ENCODE data around the gene LTA4H. TPM values are rescaled to one million over a fixed set of nuclear protein-coding genes. Genes with fewer than 3 reads are reported as not detected.
A peak's percentile ranks its signal among the peaks of the same experiment; 100 is the strongest.

The LTA4H gene
- total and polyA plus RNA-seq, 2 experiments from 2014 or later: 46.2 to 62.9 TPM

DNA sequence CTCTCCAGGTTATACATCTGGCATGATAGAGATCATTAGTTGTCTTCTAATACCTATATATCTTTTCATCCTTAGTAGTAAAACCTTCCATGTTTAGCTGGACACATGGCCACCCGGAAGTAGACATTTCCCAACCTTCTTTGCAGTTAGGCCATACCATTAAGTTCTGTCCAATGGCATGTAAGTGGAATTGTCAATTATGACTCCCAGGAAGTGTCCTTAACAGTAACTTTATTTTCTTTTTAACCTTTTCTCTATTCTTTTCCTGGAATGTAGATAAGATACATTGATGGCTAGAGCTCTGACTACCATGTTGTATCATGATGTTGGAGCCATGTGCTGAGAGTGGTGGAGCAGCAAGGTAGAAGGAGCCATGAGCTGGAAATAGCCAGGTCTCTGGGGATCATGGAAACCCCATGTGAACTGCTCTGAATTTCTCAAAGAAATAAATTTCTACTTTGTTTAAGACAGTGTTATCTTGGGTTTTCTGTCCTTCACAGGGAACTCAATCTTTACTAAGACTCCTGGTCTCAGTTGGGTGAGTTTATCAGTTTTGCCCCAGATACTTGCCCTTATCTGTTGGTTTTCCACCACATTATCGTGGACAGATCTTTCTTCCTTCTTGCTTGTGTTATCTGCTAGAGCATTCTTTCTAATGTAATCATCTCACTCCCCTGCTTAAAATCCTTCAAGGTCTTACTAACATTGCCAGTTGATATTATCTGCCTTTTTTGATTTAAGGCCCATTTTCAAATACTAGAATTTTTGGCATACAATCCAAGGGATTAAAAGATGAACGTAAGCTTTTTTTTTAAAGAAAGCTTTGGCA, 5.1 kb upstream of the LTA4H start:
- WGBS, 2 experiments (ENCODE audit: low coverage in 1 of 2, low lambda C conversion rate in 2 of 2, missing lambda C conversion rate in 2 of 2): 25 to 38% methylated on average over 3 of the region's 3 CpGs

DNA sequence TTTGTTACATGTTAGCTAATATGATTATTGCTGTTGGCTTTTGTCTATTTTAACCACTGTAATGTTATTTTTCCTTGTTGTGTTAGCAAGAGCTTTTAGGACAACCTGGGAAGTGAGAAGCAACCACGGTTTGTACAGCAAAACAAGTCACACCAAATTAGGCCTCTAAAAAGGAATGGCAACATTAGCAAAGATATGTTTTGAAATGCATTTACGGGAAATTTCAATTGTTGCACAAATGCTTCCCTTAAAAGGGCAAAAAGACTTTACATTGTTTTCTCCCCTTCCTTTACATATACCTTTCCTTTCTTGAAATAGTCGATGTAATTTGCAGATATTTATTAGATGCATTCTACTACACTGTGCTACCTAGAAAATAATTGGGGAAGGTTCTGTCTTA, 4.1 kb upstream of the LTA4H start:
- TF ChIP-seq EZH2phosphoT487 (IDR thresholded peaks at IDR 0.05; ENCODE audit: insufficient read depth, low read depth): no peak
- TF ChIP-seq EZH2 (IDR thresholded peaks at IDR 0.05; ENCODE audit: insufficient read depth, poor library complexity, severe bottlenecking): no peak
- no peaks in the 10 kb centered on the region for H3K36me3 ChIP-seq (ENCODE audit: low read depth)
- H3K27me3 ChIP-seq (replicated peaks; ENCODE audit: insufficient read depth): no peaks in the 10 kb centered on the region
- no peak overlapping the region for H3K4me3 ChIP-seq
- H3K9me2 ChIP-seq (ENCODE audit: insufficient read depth): no peaks in the 10 kb centered on the region
- no peak for DNase-seq
- no peaks in the 10 kb centered on the region for H3K79me2 ChIP-seq (ENCODE audit: insufficient read depth)
- no peak overlapping the region for H3K9ac ChIP-seq
- WGBS, 2 experiments (ENCODE audit: low coverage in 1 of 2, low lambda C conversion rate in 2 of 2, missing lambda C conversion rate in 2 of 2): 77 to 81% methylated on average over 3 of the region's 3 CpGs
- in situ Hi-C loops (cut with MboI): no loop called here
- peaks cover 7% of the 10 kb centered on the region for H3F3A ChIP-seq (ENCODE audit: insufficient read depth)
- no peak overlapping the region for H3K4me2 ChIP-seq (ENCODE audit: unreplicated experiment)
- no peaks in the 10 kb centered on the region for H4K20me1 ChIP-seq (ENCODE audit: insufficient read depth)
- peaks cover 7% of the 10 kb centered on the region for H3K4me1 ChIP-seq (ENCODE audit: insufficient read depth)
- H3K9me3 ChIP-seq (ENCODE audit: low read depth): no peaks in the 10 kb centered on the region
- H3K27ac ChIP-seq: no peak overlapping the region
- H2AFZ ChIP-seq: no peak overlapping the region

More for the DNA sequence above, 5.1 kb upstream of the LTA4H start:
- no peak for DNase-seq
- Histone ChIP-seq H4K20me1 (ENCODE audit: insufficient read depth) (no peaks in the 10 kb centered on the region), H3K27ac (no peak overlapping the region), H2AFZ (no peak overlapping the region), H3K79me2 (ENCODE audit: insufficient read depth) (no peaks in the 10 kb centered on the region), H3K9ac (no peak overlapping the region), H3F3A (ENCODE audit: insufficient read depth) (peaks cover 4% of the 10 kb centered on the region), H3K4me1 (ENCODE audit: insufficient read depth) (peaks cover 8% of the 10 kb centered on the region), H3K9me2 (ENCODE audit: insufficient read depth) (no peaks in the 10 kb centered on the region), H3K4me2 (ENCODE audit: unreplicated experiment) (no peak overlapping the region), H3K36me3 (ENCODE audit: low read depth) (no peaks in the 10 kb centered on the region), H3K9me3 (ENCODE audit: low read depth) (no peaks in the 10 kb centered on the region), H3K27me3 (replicated peaks; ENCODE audit: insufficient read depth) (no peaks in the 10 kb centered on the region), H3K4me3 (no peak overlapping the region)
- in situ Hi-C loops (cut with MboI): no loop called here
- TF ChIP-seq EZH2 (IDR thresholded peaks at IDR 0.05; ENCODE audit: insufficient read depth, poor library complexity, severe bottlenecking) (no peak), EZH2phosphoT487 (IDR thresholded peaks at IDR 0.05; ENCODE audit: insufficient read depth, low read depth) (no peak)

DNA sequence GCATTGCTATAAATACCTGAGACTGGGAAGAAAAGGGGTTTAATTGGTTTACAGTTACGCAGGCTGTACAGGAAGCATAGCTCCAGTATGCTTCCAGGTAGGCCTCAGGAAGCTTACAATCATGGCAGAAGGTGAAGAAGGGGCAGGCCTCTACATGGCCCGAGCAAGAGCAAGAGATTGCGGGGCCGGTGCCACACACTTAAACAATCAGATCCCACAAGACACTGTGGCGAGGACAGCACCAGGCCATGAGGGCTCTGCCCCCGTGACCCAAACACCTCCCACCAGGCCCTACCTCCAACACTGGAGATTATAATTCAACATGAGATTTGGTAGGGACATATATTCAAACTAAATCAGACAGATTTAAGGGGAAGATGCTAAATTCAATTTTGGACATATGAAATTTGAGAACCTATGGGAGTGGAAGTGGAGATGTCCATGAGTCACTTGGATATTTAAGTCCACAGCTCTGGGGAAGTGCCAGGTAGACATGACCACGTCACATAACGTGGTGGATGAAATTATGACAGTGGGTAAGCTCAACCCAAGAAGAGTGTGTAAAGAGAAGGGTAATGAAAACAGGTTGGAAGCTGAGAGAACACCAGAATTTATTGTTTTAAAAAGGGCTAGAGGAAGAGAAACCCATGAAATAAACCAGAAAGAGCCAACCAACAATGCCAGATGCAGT, 1.5 kb upstream of the LTA4H start:
- TF ChIP-seq EZH2 (IDR thresholded peaks at IDR 0.05; ENCODE audit: insufficient read depth, poor library complexity, severe bottlenecking): no peak
- no peak for TF ChIP-seq EZH2phosphoT487 (IDR thresholded peaks at IDR 0.05; ENCODE audit: insufficient read depth, low read depth)
- 89% methylated on average over 8 of the region's 8 CpGs for WGBS, 2 experiments (ENCODE audit: low coverage in 1 of 2, low lambda C conversion rate in 2 of 2, missing lambda C conversion rate in 2 of 2)

DNA sequence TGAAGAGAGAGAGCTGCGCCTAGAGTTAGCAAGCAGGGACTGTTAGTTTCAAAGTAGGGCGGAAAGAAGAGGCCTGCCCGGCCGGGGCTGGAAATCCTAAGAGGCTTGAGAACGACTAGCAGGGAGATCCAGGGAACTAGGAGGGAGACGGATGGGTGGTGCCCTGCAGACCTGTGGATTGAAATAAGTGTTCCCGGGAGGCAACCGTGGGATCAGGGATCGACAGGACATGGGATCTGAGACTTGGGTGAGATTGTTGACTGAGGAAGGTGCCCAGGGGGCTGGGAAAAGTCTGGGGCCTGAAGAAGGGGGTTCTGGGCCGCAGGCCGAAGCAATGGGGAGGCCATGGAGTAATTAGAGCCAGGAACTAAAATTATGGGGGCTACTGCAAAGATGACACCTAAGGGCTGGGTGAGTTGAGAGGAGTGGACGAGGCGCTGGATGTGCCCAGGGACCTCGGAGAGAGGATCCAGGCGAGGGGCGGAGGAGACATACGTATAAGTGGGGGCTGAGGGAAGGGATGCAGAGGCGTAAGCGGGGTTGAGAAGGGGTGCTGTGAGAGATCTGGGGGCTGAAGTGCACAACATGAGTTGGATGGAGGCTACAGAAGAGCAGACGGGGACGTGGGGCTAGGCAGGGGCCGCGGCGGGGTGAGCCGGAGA, 635 bp downstream of the LTA4H start:
- H3K27ac ChIP-seq: peak overlapping the region; percentile 54
- H3K9me3 ChIP-seq (ENCODE audit: low read depth): no peaks in the 10 kb centered on the region
- 1 to 2% methylated on average over 25 of the region's 25 CpGs for WGBS, 2 experiments (ENCODE audit: low coverage in 1 of 2, low lambda C conversion rate in 2 of 2, missing lambda C conversion rate in 2 of 2)

More for the DNA sequence above, 1.5 kb upstream of the LTA4H start:
- Histone ChIP-seq H3K4me3 (no peak overlapping the region), H3K9me2 (ENCODE audit: insufficient read depth) (no peaks in the 10 kb centered on the region), H3K36me3 (ENCODE audit: low read depth) (no peaks in the 10 kb centered on the region), H2AFZ (no peak overlapping the region), H3K9me3 (ENCODE audit: low read depth) (no peaks in the 10 kb centered on the region), H3K4me2 (ENCODE audit: unreplicated experiment) (no peak overlapping the region), H3K79me2 (ENCODE audit: insufficient read depth) (peaks cover 25% of the 10 kb centered on the region), H4K20me1 (ENCODE audit: insufficient read depth) (no peaks in the 10 kb centered on the region), H3K27me3 (replicated peaks; ENCODE audit: insufficient read depth) (no peaks in the 10 kb centered on the region), H3K27ac (no peak overlapping the region), H3K4me1 (ENCODE audit: insufficient read depth) (peaks cover 17% of the 10 kb centered on the region), H3K9ac (no peak overlapping the region), H3F3A (ENCODE audit: insufficient read depth) (peaks cover 20% of the 10 kb centered on the region)
- in situ Hi-C loops (cut with MboI): no loop called here
- DNase-seq: peak; percentile 39

More for the DNA sequence above, 635 bp downstream of the LTA4H start:
- H3K9ac ChIP-seq: peak overlapping the region; percentile 82
- H4K20me1 ChIP-seq (ENCODE audit: insufficient read depth): no peaks in the 10 kb centered on the region
- H3K4me2 ChIP-seq (ENCODE audit: unreplicated experiment): peak overlapping the region; percentile 91
- no peaks in the 10 kb centered on the region for H3K36me3 ChIP-seq (ENCODE audit: low read depth)
- peak overlapping the region; percentile 88 for H2AFZ ChIP-seq
- H3K9me2 ChIP-seq (ENCODE audit: insufficient read depth): no peaks in the 10 kb centered on the region
- peaks cover 17% of the 10 kb centered on the region for H3K4me1 ChIP-seq (ENCODE audit: insufficient read depth)
- no peaks in the 10 kb centered on the region for H3K27me3 ChIP-seq (replicated peaks; ENCODE audit: insufficient read depth)
- TF ChIP-seq EZH2phosphoT487 (IDR thresholded peaks at IDR 0.05; ENCODE audit: insufficient read depth, low read depth): no peak
- no peak for TF ChIP-seq EZH2 (IDR thresholded peaks at IDR 0.05; ENCODE audit: insufficient read depth, poor library complexity, severe bottlenecking)
- in situ Hi-C loops (cut with MboI): no loop called here
- peak; percentile 66 for DNase-seq
- peaks cover 20% of the 10 kb centered on the region for H3F3A ChIP-seq (ENCODE audit: insufficient read depth)
- H3K79me2 ChIP-seq (ENCODE audit: insufficient read depth): peaks cover 47% of the 10 kb centered on the region
- H3K4me3 ChIP-seq: peak overlapping the region; percentile 94
